GM19238 (cell line): ENCODE measurements around the gene TNPO3.

ENCODE experiments used
- DNase-seq: peaks from one replicate; pipeline ENCODE4 v3.0.0; 2011; ENCODE audit warnings: low spot score; ENCODE audit not compliant: insufficient read length

Gene TNPO3

GRCh38 chr7:128940494-128941322 lies 114.2 kb downstream of the TNPO3 start:
- peak; percentile 91 for DNase-seq

GRCh38 chr7:128939861-128940410 lies 115.0 kb downstream of the TNPO3 start:
- DNase-seq = no peak

DNA sequence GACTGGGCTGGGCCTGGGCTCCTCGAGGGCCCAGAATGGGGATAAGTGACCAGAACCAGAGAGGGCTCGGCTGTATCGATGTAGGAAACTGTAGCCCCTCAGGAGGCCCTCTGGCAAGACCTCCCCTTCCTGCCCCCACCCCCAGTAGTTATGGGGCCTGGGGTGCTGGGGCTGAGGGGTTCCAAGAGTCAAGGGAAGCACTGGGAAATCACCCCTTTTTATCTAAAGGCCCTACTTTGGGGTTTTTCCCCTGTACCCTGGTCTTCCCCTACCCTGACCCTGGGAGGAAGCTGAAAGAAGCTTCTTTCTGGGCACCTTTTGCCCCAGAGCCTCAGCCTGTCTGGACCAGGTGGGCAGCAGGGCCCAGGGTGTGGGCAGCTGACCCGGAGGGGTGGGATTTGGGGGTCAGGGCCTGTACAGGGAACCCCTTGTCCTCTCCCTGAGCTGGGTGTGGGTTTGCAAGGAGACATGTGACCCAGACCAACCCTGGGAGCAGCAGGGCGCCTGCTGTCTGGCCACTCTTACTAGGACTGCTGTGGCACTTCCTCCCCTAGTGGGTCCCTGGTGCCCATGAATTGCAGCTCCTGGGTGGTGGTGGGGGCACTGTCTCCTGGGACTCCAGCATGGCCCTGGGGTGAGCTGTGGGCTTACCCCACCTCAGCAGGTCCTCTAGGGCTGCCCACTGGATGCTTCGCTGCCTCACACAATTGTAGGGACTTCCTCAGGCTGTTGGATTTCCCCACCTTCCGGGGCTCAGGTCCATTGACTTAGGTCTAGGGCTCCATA lies 115.6 kb downstream of the TNPO3 start:
- DNase-seq = no peak

- DNase-seq = no peak
Measured at GRCh38 chr7:128938544-128939074, 116.3 kb downstream of the TNPO3 start.

DNA sequence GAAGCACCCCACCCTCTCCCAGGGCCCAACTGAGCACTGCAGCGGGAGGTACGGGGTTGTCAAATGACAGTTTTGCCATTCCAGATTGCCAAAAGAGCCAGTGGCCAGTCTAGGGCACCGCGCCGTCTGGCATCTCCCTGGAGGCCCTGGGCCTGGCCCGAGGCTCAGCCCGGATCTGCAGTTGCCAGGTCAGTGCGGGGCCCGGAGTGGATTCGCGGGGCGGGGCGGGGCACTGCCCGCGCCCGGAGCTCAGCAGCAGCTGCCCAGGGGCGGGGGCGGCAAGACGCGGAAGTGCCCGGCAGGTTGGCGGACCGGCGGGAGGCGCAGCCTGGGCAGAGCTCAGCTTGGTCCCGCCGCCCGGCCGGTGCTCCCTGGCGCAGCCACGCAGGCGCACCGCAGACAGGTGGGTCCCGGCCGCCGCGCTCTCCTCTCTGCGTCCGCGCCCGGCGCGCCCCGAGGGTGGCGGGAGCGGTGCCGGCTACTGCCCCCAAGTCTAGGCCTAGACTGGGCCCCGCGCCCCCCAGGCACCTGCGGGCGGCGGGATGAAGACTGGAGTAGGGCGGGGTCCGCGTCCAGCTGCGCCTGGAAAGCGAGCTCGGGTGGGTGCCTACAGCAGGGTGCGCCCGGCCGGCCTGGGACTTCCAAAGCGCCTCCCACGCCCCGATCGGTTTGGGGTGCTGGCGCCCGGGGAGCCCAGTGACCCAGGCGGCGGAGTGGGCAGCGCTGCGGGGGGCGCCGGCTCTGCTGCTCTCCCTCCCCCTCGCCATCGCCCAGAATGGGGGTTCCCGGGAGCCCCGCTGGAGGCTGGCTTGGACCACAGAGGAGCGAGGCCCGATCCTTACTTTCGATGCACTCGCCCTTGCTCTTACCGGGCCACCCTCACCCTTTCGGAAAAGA lies 117.0 kb downstream of the TNPO3 start, which contains the start of gene IRF5:
Gene IRF5, plus strand, starts transcription at position 281 of the 897 bp plus-strand sequence. CDS start 4,155 bp downstream, outside the sequence.
- no peak for DNase-seq

DNA sequence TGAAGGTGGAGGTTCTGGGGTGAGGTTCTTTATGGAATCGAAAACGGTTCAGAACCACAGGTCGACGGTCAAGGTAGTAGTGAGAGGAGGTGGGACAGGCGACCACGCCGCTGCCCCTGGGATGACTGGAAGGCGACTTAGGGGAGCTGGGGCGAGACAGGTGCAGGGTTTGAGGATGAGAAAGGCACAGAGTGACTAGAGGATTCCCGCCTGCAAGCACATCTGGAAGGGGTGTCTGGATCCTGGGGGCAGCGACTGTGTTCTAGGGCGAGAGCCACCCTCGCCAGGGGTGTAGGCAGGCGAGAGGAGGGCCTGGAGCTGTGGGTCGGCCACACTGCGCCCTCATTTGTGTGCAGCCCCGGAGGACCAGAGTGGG lies 117.7 kb downstream of the TNPO3 start:
- no peak for DNase-seq

DNA sequence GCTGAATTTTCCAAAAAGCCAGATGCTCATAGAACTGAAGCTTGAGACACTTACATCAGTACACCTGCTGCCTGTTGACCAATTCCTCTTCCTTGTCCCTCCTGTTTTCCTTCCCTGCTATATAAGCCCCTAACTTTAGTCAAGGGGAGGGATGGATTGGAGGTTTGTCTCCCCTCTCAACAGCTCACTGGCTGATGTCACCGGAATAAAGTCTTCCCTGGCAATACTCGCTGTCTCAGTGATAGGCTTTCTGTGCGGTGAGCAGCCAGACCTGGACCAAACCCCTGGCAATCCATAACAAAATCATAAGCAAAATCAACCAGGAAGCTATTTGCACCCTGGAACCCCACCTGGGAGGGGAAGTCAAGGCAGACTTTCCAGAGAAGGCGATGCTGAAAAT lies 118.1 kb downstream of the TNPO3 start:
- no peak for DNase-seq

DNA sequence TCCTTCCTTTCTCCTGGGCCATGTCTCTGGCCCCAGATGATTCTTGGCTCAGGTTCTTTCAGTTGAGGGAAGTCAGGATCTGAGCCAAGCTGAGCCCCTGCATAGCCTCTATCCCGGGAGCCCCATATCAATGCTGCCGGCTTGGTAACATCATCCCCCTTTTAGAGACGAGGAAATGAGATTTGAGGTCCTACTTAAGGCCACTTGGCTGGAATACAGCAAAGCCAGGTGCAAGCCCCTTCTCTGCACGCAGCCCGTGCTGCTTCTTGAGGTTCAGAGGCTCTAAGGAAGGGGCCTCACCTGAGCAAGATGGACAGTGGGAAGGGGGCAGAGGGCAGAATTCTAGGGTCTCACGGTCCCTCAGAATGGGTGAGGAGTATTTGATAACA lies 119.6 kb downstream of the TNPO3 start:
- DNase-seq = no peak

DNA sequence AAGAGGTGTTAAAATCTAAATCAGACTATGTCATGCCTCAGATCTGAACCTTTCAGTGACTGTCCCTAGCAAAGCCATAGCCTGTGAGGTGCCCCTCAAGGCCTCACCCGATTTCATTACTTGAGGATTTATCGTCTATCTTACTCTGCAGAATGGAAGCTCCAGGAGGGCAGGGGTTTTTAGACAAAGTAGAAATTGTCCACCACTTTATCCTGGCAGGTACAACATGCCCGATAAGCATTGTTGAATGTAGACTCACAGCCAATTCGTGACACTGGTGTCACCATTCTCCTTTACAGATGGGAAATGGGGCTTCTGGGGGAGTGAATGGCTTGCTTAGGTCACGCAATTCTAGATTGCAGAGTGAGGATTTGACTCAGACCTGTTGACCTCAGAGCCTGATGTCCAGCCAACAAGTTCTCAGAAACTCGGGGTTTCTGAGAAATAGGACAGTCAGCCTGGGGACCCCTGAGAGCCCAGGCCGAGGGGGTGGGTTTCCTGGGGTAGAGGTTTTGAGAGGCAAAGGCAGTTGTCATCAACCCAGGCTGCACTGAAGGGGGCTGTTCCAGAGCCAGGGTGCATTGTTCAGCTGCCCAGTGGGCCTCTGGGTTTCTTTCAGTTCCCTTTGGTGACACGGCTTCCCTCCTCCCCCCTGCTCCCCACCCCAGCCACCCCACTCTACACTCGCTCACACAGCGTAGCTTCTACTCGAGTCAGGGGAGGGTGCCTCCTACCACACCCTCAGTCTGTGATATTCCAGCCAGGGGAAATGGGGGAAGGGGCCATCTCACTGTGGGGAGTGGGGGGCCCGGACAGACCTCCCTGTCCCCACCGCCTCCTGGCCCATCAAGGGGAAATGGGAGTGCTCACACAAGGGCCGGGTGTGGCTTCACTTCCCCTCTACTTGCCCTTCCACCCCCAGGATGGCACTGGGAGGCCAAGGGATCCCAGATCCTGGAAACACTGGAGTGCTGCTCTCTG lies 120.3 kb downstream of the TNPO3 start:
- DNase-seq = no peak

DNA sequence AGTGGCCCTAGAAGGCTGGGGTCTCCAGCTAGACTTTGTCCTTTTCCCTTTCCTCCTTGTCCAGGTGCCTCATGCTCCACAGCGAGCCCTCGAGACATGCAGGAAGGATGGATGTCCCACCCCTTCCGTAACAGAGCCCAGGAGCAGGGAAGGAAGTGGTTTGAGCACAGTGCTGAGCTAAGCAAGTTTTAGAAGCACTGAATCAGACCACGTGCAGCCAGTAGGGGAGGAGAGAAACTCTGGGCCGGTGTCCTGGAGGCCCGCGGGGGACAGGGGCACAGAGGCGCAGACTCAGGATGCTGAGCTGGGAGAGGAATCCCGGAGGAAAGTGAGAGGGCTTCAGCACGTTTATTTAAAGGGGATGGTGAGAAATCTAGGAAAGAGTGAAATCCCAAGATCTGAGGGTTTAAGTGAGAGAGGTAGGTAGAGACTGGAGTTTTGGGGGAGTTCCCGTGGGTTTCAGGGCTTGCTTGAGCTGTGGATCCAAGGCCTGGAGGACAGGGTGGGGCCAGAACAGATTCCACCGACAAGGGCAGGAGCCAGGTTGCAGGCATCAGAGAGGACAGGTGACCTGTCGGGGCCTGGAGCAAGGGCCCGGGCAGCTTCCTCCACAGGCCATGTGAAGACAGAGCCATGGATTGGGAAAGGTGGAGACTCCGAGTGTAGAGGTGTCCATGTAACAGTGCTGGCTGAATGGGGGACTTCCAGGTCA lies 121.6 kb downstream of the TNPO3 start:
- no peak for DNase-seq

DNA sequence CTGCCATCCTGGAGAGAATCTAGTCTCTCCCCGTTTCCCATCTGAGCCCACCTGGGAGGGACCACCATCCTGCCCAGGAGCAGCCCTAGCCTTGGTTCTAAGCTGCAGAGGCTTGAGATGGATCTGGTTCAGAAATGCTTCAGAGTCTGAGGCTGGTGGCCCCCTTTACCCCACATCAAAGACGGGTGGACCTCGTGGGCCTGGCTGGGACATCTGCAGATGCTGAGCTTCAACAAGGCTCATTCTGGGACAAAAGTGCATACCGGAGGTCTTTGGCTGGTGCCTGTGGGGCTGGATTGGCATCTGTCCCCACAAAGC lies 122.1 kb downstream of the TNPO3 start:
- DNase-seq = no peak

DNA sequence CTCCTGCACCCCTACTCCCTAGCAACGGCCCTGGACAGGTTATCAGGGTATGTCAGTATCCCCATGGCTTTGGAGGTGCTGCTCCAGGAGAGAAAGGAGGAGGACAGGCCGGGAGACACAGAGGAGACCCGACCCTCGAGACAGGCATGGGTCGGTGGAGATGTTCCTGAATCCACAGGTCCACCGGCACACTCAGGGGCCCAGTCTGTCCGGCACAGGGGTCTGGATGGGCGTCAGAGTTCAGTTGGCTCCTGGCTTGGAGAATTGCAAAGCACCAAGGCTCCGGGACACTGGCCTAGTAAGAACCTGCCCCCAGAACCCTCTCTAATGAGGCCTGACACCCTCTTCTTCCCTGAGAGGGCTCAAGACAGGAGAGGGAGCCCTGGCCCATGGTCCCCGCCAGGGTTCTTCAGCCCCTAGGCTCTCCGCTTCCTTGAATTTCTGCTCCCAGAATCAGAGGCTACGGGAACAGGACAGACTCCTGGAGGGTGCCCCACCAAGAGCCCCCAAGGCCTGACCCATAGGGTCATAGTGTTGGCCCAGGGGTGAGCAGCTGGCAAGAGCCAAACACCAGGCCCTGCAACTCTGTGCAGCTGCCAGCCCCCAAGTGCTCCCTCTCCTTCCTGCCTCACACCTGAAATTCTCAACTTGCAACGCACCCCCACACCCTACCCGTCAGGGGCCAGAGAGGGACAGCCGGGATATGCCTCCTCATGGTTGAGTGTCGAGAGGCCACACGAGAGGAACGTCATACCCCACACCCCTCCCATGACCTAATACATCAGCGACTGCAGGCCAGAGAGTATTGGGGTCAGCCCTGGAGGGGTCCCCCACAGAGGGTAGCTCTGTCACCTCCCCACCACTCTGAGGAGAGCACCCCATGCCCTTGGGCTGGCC lies 122.7 kb downstream of the TNPO3 start:
- DNase-seq = no peak

DNA sequence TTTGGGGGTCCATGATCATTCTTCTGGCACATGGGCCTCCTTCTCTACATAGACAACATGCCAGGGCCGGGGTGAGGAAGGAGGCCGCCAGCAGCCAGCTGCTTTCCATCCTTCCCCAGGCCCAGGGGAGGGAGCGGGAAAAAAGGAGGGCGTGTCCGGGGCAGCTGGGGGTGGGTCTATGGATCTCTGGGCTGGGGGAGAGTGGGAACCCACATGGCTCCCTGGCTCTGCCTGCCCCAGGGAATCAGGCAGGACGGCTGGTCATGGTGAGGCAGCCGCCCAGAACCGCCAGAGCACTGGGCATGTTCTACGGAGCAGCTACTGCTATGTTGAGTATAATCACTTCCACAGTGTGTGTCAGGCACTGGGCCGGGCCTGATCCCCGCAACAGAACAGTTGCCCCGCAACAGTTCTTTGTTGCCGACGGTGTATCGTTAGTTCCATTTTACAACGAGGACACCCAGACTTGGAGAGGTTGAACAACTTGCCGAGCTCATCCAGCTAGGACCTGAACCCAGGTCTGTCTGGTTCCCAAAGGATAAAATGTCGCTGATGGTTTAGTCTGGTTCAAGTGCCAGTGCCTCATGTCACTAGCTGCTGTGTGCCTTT lies 123.6 kb downstream of the TNPO3 start:
- no peak for DNase-seq

DNA sequence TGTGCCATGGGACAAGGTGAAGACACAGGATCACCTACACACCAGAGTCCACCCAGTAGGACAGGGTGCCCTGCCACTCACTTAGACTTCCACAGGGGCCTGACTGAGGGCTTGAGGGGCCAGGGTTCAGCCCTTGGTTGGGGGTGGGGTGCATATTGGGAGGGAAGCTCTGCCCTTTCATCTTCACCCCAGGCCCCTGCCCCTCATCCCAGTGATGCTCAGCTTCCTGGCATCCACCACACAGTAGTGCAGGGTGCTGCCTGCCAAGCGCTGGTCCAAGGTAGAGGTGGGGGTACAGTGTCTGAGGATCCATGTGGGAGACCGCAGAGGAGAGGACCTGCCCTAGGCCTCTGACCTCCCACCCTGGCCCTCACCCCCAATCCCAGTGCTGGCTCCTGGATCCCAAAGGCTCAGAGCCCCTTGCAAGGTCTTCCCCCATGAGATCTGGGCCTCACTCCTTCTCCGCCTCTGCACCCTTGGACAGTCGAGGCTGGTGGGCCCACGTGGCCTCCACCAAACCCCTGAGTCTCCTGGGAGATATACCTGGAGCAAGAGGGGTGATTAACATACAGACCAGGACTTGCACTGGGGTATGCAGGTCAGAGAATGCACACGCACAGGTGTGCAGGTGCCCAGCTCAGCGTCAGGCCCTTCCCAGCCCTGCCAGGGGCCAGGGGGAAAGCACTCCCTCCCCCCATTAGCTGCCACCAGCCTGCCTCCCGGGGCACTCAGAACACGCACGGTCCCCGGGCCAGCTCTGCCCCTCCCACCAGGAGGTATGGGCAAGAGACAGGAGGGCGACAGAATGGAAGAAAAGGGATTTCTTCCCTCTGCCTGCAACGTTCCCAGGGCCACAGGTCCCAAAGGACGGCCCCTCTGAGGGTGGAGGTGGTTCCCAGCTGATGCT lies 125.8 kb downstream of the TNPO3 start:
- no peak for DNase-seq

DNA sequence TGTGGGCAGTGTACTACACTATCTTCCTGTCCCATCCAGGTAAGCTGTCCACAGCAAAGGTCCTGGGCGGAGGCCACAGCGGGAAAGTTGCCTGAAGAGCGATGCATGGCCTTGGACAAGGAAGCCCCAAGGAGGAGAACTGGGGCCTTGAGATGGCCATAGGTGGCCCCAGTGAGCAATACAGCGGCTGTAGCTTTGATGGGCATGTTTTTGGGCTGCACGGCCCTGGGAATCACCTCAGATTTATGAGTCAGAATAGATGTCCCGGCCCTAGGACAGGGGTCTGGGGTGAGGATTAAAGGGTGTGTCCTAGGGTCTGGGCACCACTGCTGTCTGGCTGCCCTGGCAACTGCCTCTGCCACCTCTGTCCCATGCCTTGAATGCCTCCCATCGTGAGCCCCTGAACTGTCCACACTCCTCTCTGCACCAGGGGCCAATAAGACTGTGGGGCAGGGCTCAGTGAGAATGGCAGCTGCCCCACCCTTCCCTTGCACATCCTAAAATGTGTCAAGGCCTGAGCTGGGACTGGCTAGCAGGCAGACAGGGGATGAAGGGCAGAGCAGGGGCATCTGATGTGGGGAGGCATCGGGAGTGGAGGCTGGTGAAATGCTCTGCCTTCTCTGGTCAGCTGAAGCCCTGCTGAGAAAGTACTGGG lies 126.6 kb downstream of the TNPO3 start:
- no peak for DNase-seq
